Liver (tissue), 9 donors: ENCODE data around the gene IFRD2. TPM values are rescaled to one million over a fixed set of nuclear protein-coding genes. Genes with fewer than 3 reads are reported as not detected.
A peak's percentile ranks its signal among the peaks of the same experiment; 100 is the strongest.

Source experiments
- DNase-seq: peaks from one replicate; pipeline ENCODE4 v3.0.0-alpha.2; 2017; ENCODE audit warnings: low spot score
- H3K27ac ChIP-seq, 2 donors: one replicate each; pipeline ENCODE4 v1.7.0; 2013; ENCODE audit warnings: inconsistent platforms in 2 of 2, low read length in 2 of 2, control low read depth in 1 of 2, low read depth in 1 of 2, mild to moderate bottlenecking in 1 of 2
- H3K27me3 ChIP-seq, 4 donors: one replicate each; pipeline versions ENCODE4 v1.6.1 to v1.7.0; 2013; ENCODE audit warnings: low read length in 3 of 4, inconsistent platforms in 1 of 4, mild to moderate bottlenecking in 1 of 4, moderate library complexity in 1 of 4; ENCODE audit not compliant: control insufficient read depth in 4 of 4, insufficient read depth in 4 of 4
- H3K36me3 ChIP-seq, 4 donors: one replicate each; pipeline versions ENCODE4 v1.6.1 to v1.7.0; 2013; ENCODE audit warnings: low read length in 3 of 4, mild to moderate bottlenecking in 3 of 4, low read depth in 1 of 4, moderate library complexity in 1 of 4; ENCODE audit not compliant: control insufficient read depth in 4 of 4, insufficient read depth in 3 of 4
- H3K4me1 ChIP-seq, 4 donors: one replicate each; pipeline versions ENCODE4 v1.6.1 to v1.7.0; 2013; ENCODE audit warnings: low read length in 3 of 4, mild to moderate bottlenecking in 3 of 4, moderate library complexity in 1 of 4; ENCODE audit not compliant: control insufficient read depth in 4 of 4, insufficient read depth in 4 of 4
- H3K4me3 ChIP-seq, 3 donors: one replicate each; pipeline versions ENCODE4 v1.6.1 to v1.7.0; 2013; ENCODE audit warnings: low read length in 3 of 3, control low read depth in 1 of 3, low read depth in 1 of 3, mild to moderate bottlenecking in 1 of 3
- H3K9ac ChIP-seq, 2 donors: one replicate each; pipeline ENCODE4 v1.7.0; 2013; ENCODE audit warnings: low read length in 2 of 2, mild to moderate bottlenecking in 2 of 2, moderate library complexity in 2 of 2, control low read depth in 1 of 2, low read depth in 1 of 2
- H3K9me3 ChIP-seq, 4 donors: one replicate each; pipeline versions ENCODE4 v1.6.1 to v1.7.0; 2013; ENCODE audit warnings: low read length in 3 of 4; ENCODE audit not compliant: control insufficient read depth in 4 of 4
- EGR1 ChIP-seq, 2 donors: IDR thresholded peaks; 2 replicates each; pipeline ENCODE4 v1.6.1; 2016 to 2018; ENCODE audit warnings: antibody characterized with exemption in 2 of 2, low read depth in 2 of 2
- FOXA1 ChIP-seq: IDR thresholded peaks from 2 replicates; pipeline ENCODE4 v1.6.1; 2016; ENCODE audit warnings: antibody characterized with exemption
- FOXA2 ChIP-seq: IDR thresholded peaks from 2 replicates; pipeline ENCODE4 v1.6.1; 2016; ENCODE audit warnings: antibody characterized with exemption
- GABPA ChIP-seq, 2 donors: IDR thresholded peaks in 1 of 2; conservative IDR thresholded peaks in 1 of 2; 2 replicates each; pipeline ENCODE4 v1.6.1; 2016; ENCODE audit warnings: antibody characterized with exemption in 2 of 2, mild to moderate bottlenecking in 1 of 2, moderate library complexity in 1 of 2
- HNF4A ChIP-seq, 2 donors: conservative IDR thresholded peaks; 2 replicates each; pipeline ENCODE4 v1.6.1; 2016; ENCODE audit warnings: antibody characterized with exemption in 2 of 2, mild to moderate bottlenecking in 2 of 2
- HNF4G ChIP-seq: IDR thresholded peaks from 2 replicates; pipeline ENCODE4 v1.6.1; 2016; ENCODE audit warnings: antibody characterized with exemption
- JUND ChIP-seq, 2 donors: IDR thresholded peaks; 2 replicates each; pipeline ENCODE4 v1.6.1; 2016; ENCODE audit warnings: antibody characterized with exemption in 2 of 2
- NR2F2 ChIP-seq: IDR thresholded peaks from 2 replicates; pipeline ENCODE4 v1.6.1; 2016; ENCODE audit warnings: antibody characterized with exemption
- RAD21 ChIP-seq, 2 donors: IDR thresholded peaks; 2 replicates each; pipeline ENCODE4 v1.6.1; 2016; ENCODE audit warnings: antibody characterized with exemption in 2 of 2, mild to moderate bottlenecking in 2 of 2
- RXRA ChIP-seq, 2 donors: IDR thresholded peaks; 2 replicates each; pipeline ENCODE4 v1.6.1; 2017 to 2018; ENCODE audit warnings: antibody characterized with exemption in 2 of 2, mild to moderate bottlenecking in 1 of 2
- SP1 ChIP-seq: IDR thresholded peaks from 2 replicates; pipeline ENCODE4 v1.6.1; 2018; ENCODE audit warnings: antibody characterized with exemption, mild to moderate bottlenecking
- TAF1 ChIP-seq: conservative IDR thresholded peaks from 2 replicates; pipeline ENCODE4 v1.6.1; 2016; ENCODE audit warnings: antibody characterized with exemption, mild to moderate bottlenecking
- YY1 ChIP-seq: IDR thresholded peaks from 2 replicates; pipeline ENCODE4 v1.6.1; 2016; ENCODE audit warnings: antibody characterized with exemption, mild to moderate bottlenecking
- WGBS: extraction: QIAGEN DNeasy Blood & Tissue Kit; methylation state at CpG from one replicate; pipeline ENCODE4 v1.1.7; 2013; 5-methylcytosine and 5-hydroxymethylcytosine counted together
- polyA plus RNA-seq, 2 donors: library from polyadenylated mRNA; stranded (reverse) in 1 of 2; unstranded in 1 of 2; fragments of 200-250 nt in 1 of 2; fragments of >200 nt in 1 of 2; fragmentation: Nextera tagmentation in 1 of 2; extraction: Ambion mirVana in 1 of 2; gene quantifications; one replicate each; pipeline versions ENCODE4 v1.2.1 to v1.2.3, GENCODE V29; 2013 to 2015
- total RNA-seq, 2 donors: library from RNA; depleted of rRNA; stranded (reverse); fragments of >200 nt; gene quantifications; one replicate each; pipeline ENCODE4 v1.2.3, GENCODE V29; 2014
- TF ChIP-seq, protein P1 (sequence below): fragments of 150-350 bp; IDR thresholded peaks from 2 replicates; pipeline ENCODE4 v1.5.1; 2017; ENCODE audit warnings: improper control_type of control experiment, low read depth, low read length; ENCODE audit not compliant: missing input control
- TF ChIP-seq, protein P2 (sequence below): IDR thresholded peaks from 2 replicates; pipeline ENCODE4 v1.6.1; 2016; ENCODE audit warnings: antibody characterized with exemption, mild to moderate bottlenecking
- TF ChIP-seq, protein P3 (sequence below): IDR thresholded peaks from 2 replicates; pipeline ENCODE4 v1.6.1; 2016; ENCODE audit warnings: antibody characterized with exemption
- TF ChIP-seq, protein P4 (sequence below): IDR thresholded peaks from 2 replicates; pipeline ENCODE4 v1.6.1; 2016; ENCODE audit warnings: antibody characterized with exemption
- TF ChIP-seq, protein P5 (sequence below): IDR thresholded peaks from 2 replicates; pipeline ENCODE4 v1.6.1; 2016; ENCODE audit warnings: antibody characterized with exemption
- donor health status: healthy.
- donor health status: healthy.
- donor health status: healthy.
- donor health status: healthy.
- donor health status: healthy.

Gene IFRD2
- total and polyA plus RNA-seq, 4 donors, result 55.7 to 91.2 (median 63.2) TPM

DNA sequence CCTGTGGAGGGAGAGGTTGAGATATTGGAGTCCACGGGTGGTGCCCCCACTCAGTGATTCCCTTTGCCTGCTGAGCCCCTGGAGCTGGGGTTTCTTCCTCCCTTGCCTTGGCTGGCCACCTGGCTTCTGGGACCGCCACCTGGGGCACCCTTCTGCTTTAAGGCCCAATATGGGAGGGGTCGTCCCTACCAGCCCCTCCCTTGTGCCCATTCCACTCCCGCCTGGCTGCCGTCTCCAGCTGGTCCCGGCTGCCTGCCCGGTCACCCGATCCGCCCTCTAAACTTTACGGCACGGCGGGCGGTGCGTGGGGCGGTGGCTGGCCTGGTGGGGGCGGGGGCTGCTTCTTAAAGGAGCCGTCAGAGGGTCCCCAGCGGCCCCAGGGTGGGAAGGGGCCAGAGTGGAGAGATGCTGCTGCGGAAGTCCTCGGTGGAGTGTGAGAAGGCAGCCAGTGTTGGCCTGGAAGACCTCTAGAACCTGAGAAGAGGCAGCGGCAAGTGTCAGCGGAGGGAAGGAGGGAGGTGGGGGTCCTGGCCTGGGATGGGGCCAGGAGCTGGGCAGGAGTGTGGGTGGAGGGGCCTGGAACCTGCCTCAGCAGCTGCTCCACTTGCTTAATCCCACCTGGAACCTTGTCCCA is 24.8 kb downstream of the IFRD2 start:
- DNase-seq, result no peak
- Histone ChIP-seq H3K9me3 (no peaks in the 10 kb centered on the region), H3K27me3 (no peaks in the 10 kb centered on the region), H3K9ac (no peak overlapping the region), H3K36me3 (no peaks in the 10 kb centered on the region), H3K27ac (peak overlapping the region; percentile 15 to 48), H3K4me1 (peaks cover 0 to 34% (median 9%) of the 10 kb centered on the region in 4 donors), H3K4me3 (peak overlapping the region in 1 of 3 donors; percentile 12)
- WGBS, result 12% methylated on average over 22 of the region's 22 CpGs
- TF ChIP-seq RXRA (IDR thresholded peaks at IDR 0.05) (peak; percentile 19 to 25), SP1 (peak; percentile 32), EGR1 (IDR thresholded peaks at IDR 0.05; ENCODE audit: low read depth in 2 of 2) (no peak), HNF4A (conservative IDR thresholded peaks at IDR 0.05) (peak in 1 of 2 donors; percentile 25), YY1 (no peak)
- TF ChIP-seq, protein P1, sequence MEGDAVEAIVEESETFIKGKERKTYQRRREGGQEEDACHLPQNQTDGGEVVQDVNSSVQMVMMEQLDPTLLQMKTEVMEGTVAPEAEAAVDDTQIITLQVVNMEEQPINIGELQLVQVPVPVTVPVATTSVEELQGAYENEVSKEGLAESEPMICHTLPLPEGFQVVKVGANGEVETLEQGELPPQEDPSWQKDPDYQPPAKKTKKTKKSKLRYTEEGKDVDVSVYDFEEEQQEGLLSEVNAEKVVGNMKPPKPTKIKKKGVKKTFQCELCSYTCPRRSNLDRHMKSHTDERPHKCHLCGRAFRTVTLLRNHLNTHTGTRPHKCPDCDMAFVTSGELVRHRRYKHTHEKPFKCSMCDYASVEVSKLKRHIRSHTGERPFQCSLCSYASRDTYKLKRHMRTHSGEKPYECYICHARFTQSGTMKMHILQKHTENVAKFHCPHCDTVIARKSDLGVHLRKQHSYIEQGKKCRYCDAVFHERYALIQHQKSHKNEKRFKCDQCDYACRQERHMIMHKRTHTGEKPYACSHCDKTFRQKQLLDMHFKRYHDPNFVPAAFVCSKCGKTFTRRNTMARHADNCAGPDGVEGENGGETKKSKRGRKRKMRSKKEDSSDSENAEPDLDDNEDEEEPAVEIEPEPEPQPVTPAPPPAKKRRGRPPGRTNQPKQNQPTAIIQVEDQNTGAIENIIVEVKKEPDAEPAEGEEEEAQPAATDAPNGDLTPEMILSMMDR, result no peak

DNA sequence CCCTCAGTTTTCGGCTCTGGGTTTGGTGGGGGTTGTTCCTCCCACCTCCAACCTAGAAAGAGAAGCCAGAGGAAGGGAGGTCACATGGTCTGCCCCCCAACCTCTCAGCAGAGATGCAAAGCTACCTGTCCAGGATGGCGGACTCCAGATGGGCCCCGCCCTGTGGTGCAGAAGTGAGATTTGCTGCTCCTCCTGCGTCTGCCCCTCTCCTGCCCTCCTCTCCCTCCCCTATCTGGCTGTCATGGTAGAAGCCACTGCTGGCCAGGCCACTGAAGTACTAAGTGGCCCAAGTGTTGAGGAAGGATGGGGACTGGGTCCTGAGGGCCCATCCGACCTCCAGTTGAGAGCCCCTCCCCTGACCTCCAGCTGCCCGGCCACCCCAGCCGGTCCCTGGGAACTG is 25.4 kb downstream of the IFRD2 start:
- Histone ChIP-seq H3K27me3 (no peaks in the 10 kb centered on the region), H3K9me3 (no peaks in the 10 kb centered on the region), H3K4me3 (peak overlapping the region in 1 of 3 donors; percentile 12), H3K27ac (peak overlapping the region; percentile 15 to 48), H3K4me1 (peaks cover 0 to 33% (median 9%) of the 10 kb centered on the region in 4 donors), H3K36me3 (no peaks in the 10 kb centered on the region), H3K9ac (no peak overlapping the region)
- no peak for DNase-seq
- 75% methylated on average over 7 of the region's 7 CpGs for WGBS
- TF ChIP-seq NR2F2 (no peak), GABPA (IDR thresholded peaks at IDR 0.05 in 1 of 2, conservative IDR thresholded peaks at IDR 0.05 in 1 of 2) (no peak), RAD21 (IDR thresholded peaks at IDR 0.05) (no peak), SP1 (no peak), FOXA1 (no peak), RXRA (IDR thresholded peaks at IDR 0.05) (no peak), YY1 (no peak), EGR1 (IDR thresholded peaks at IDR 0.05; ENCODE audit: low read depth in 2 of 2) (no peak), TAF1 (no peak), JUND (IDR thresholded peaks at IDR 0.05) (no peak), FOXA2 (no peak), HNF4G (no peak), HNF4A (conservative IDR thresholded peaks at IDR 0.05) (no peak)
- TF ChIP-seq, protein P2, sequence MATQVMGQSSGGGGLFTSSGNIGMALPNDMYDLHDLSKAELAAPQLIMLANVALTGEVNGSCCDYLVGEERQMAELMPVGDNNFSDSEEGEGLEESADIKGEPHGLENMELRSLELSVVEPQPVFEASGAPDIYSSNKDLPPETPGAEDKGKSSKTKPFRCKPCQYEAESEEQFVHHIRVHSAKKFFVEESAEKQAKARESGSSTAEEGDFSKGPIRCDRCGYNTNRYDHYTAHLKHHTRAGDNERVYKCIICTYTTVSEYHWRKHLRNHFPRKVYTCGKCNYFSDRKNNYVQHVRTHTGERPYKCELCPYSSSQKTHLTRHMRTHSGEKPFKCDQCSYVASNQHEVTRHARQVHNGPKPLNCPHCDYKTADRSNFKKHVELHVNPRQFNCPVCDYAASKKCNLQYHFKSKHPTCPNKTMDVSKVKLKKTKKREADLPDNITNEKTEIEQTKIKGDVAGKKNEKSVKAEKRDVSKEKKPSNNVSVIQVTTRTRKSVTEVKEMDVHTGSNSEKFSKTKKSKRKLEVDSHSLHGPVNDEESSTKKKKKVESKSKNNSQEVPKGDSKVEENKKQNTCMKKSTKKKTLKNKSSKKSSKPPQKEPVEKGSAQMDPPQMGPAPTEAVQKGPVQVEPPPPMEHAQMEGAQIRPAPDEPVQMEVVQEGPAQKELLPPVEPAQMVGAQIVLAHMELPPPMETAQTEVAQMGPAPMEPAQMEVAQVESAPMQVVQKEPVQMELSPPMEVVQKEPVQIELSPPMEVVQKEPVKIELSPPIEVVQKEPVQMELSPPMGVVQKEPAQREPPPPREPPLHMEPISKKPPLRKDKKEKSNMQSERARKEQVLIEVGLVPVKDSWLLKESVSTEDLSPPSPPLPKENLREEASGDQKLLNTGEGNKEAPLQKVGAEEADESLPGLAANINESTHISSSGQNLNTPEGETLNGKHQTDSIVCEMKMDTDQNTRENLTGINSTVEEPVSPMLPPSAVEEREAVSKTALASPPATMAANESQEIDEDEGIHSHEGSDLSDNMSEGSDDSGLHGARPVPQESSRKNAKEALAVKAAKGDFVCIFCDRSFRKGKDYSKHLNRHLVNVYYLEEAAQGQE, result no peak
- TF ChIP-seq, protein P1, result no peak
- TF ChIP-seq, protein P3, sequence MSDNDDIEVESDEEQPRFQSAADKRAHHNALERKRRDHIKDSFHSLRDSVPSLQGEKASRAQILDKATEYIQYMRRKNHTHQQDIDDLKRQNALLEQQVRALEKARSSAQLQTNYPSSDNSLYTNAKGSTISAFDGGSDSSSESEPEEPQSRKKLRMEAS, result no peak
- TF ChIP-seq, protein P4, sequence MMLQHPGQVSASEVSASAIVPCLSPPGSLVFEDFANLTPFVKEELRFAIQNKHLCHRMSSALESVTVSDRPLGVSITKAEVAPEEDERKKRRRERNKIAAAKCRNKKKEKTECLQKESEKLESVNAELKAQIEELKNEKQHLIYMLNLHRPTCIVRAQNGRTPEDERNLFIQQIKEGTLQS, result no peak
- TF ChIP-seq, protein P5, sequence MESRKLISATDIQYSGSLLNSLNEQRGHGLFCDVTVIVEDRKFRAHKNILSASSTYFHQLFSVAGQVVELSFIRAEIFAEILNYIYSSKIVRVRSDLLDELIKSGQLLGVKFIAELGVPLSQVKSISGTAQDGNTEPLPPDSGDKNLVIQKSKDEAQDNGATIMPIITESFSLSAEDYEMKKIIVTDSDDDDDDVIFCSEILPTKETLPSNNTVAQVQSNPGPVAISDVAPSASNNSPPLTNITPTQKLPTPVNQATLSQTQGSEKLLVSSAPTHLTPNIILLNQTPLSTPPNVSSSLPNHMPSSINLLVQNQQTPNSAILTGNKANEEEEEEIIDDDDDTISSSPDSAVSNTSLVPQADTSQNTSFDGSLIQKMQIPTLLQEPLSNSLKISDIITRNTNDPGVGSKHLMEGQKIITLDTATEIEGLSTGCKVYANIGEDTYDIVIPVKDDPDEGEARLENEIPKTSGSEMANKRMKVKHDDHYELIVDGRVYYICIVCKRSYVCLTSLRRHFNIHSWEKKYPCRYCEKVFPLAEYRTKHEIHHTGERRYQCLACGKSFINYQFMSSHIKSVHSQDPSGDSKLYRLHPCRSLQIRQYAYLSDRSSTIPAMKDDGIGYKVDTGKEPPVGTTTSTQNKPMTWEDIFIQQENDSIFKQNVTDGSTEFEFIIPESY, result no peak
